HG02973 (cell line): ENCODE measurements around the gene PRKG1.

ENCODE experiments used
- ATAC-seq: cut with Tn5 transposase; IDR thresholded peaks from one replicate; pipeline ENCODE4 v1.9.1; 2021; ENCODE audit warnings: moderate library complexity; ENCODE audit not compliant: unreplicated experiment

PRKG1 gene

GRCh38 chr10:52074505-52075026 is 1000.3 kb downstream of the PRKG1 start:
- ATAC-seq: no peak

- ATAC-seq: no peak
Observed at GRCh38 chr10:52077814-52078213, 1003.5 kb downstream of the PRKG1 start.

GRCh38 chr10:52078397-52078937 is 1004.2 kb downstream of the PRKG1 start:
- ATAC-seq: no peak

- peak; percentile 77 for ATAC-seq
Observed at GRCh38 chr10:52082307-52082706, 1008.0 kb downstream of the PRKG1 start.

GRCh38 chr10:52083422-52083821 is 1009.1 kb downstream of the PRKG1 start:
- no peak for ATAC-seq

GRCh38 chr10:52092390-52092789 is 1018.1 kb downstream of the PRKG1 start:
- no peak for ATAC-seq

- no peak for ATAC-seq
Observed at GRCh38 chr10:52098130-52098529, 1023.8 kb downstream of the PRKG1 start.

- ATAC-seq: no peak
Observed at GRCh38 chr10:52099026-52099600, 1024.8 kb downstream of the PRKG1 start.

GRCh38 chr10:52100011-52100547 is 1025.8 kb downstream of the PRKG1 start:
- no peak for ATAC-seq

- ATAC-seq: no peak
Observed at GRCh38 chr10:52105301-52105700, 1031.0 kb downstream of the PRKG1 start.

- ATAC-seq: no peak
Observed at GRCh38 chr10:52106011-52106410, 1031.7 kb downstream of the PRKG1 start.

GRCh38 chr10:52106899-52107298 is 1032.6 kb downstream of the PRKG1 start:
- ATAC-seq: no peak

- no peak for ATAC-seq
Observed at GRCh38 chr10:52108236-52108635, 1033.9 kb downstream of the PRKG1 start.

- ATAC-seq: no peak
Observed at GRCh38 chr10:52110576-52110975, 1036.3 kb downstream of the PRKG1 start.

- ATAC-seq: no peak
Observed at GRCh38 chr10:52111101-52111891, 1037.0 kb downstream of the PRKG1 start.

GRCh38 chr10:52115823-52116222 is 1041.5 kb downstream of the PRKG1 start:
- no peak for ATAC-seq

- ATAC-seq: no peak
Observed at GRCh38 chr10:52119507-52119906, 1045.2 kb downstream of the PRKG1 start.

- ATAC-seq: no peak
Observed at GRCh38 chr10:52121688-52122087, 1047.4 kb downstream of the PRKG1 start.

GRCh38 chr10:52128056-52128683 is 1053.9 kb downstream of the PRKG1 start:
- ATAC-seq: no peak

- no peak for ATAC-seq
Observed at GRCh38 chr10:52129410-52130178, 1055.3 kb downstream of the PRKG1 start.

GRCh38 chr10:52135101-52135500 is 1060.8 kb downstream of the PRKG1 start:
- no peak for ATAC-seq
